Keratinocyte (primary cell): ENCODE data around the gene GRIA2. TPM values are rescaled to one million over a fixed set of nuclear protein-coding genes. Genes with fewer than 3 reads are reported as not detected.

Experiments used
- DNase-seq: peaks from one replicate; pipeline ENCODE4 v3.0.0-alpha.2; 2011; ENCODE audit warnings: low read depth, missing footprints, low spot score
- FAIRE-seq: peaks from 2 replicates; lab custom pipeline; 2011; peaks lifted over from hg19 to GRCh38; lab: Jason Lieb, UNC
- H2AFZ ChIP-seq: 2 replicates; pipeline ENCODE4 v1.6.0; 2012; ENCODE audit warnings: low read length, control low read depth, inconsistent platforms; ENCODE audit not compliant: control insufficient read depth
- H3K27ac ChIP-seq: 2 replicates; pipeline ENCODE4 v1.5.1; 2011; ENCODE audit warnings: low read length; ENCODE audit not compliant: control insufficient read depth, insufficient read depth
- H3K27me3 ChIP-seq: 3 replicates; pipeline ENCODE4 v1.6.0; 2011; ENCODE audit warnings: low read length; ENCODE audit not compliant: control insufficient read depth, insufficient read depth; ENCODE audit errors: extremely low read depth
- H3K36me3 ChIP-seq, 2 experiments: 2 replicates in 1 of 2; 3 replicates in 1 of 2; pipeline ENCODE4 v1.5.1; 2011; ENCODE audit warnings: low read length in 2 of 2, mild to moderate bottlenecking in 1 of 2; ENCODE audit not compliant: control insufficient read depth in 2 of 2, insufficient read depth in 2 of 2; ENCODE audit errors: extremely low read depth in 1 of 2
- H3K4me1 ChIP-seq: 3 replicates; pipeline ENCODE4 v1.5.1; 2011; ENCODE audit warnings: low read length; ENCODE audit not compliant: control insufficient read depth, insufficient read depth; ENCODE audit errors: extremely low read depth
- H3K4me2 ChIP-seq: 3 replicates; pipeline ENCODE4 v1.6.0; 2011; ENCODE audit warnings: low read depth, low read length; ENCODE audit not compliant: control insufficient read depth, insufficient read depth; ENCODE audit errors: extremely low read depth
- H3K4me3 ChIP-seq, 3 experiments: fragments of 200-600 bp in 1 of 3; sonication (generic) in 1 of 3; 2 replicates in 2 of 3; 3 replicates in 1 of 3; pipeline ENCODE4 v1.5.1; 2011 to 2016; ENCODE audit warnings: low read length in 3 of 3, mild to moderate bottlenecking in 3 of 3, control low read depth in 2 of 3, inconsistent platforms in 1 of 3, low read depth in 1 of 3, mixed read lengths in 1 of 3, mixed run types in 1 of 3, moderate library complexity in 1 of 3; ENCODE audit not compliant: control insufficient read depth in 2 of 3, insufficient read depth in 2 of 3; ENCODE audit errors: extremely low read depth in 1 of 3
- H3K79me2 ChIP-seq: 2 replicates; pipeline ENCODE4 v1.6.0; 2012; ENCODE audit warnings: low read length; ENCODE audit not compliant: control insufficient read depth, insufficient read depth
- H3K9ac ChIP-seq: 3 replicates; pipeline ENCODE4 v1.6.0; 2011; ENCODE audit warnings: low read length; ENCODE audit not compliant: control insufficient read depth, insufficient read depth; ENCODE audit errors: extremely low read depth
- H3K9me1 ChIP-seq: 3 replicates; pipeline ENCODE4 v1.6.0; 2011; ENCODE audit warnings: low read length; ENCODE audit not compliant: control insufficient read depth, insufficient read depth; ENCODE audit errors: extremely low read depth
- H3K9me3 ChIP-seq: 2 replicates; pipeline ENCODE4 v1.5.1; 2012; ENCODE audit warnings: low read depth, low read length; ENCODE audit not compliant: control insufficient read depth
- H4K20me1 ChIP-seq: 3 replicates; pipeline ENCODE4 v1.6.0; 2011; ENCODE audit warnings: low read length; ENCODE audit not compliant: control insufficient read depth, insufficient read depth; ENCODE audit errors: extremely low read depth
- CTCF ChIP-seq, 3 experiments: IDR thresholded peaks in 1 of 3; conservative IDR thresholded peaks in 1 of 3; optimal IDR thresholded peaks in 1 of 3; 2 replicates in 2 of 3; 3 replicates in 1 of 3; pipeline versions ENCODE3 to v1.5.1; 2011; ENCODE audit warnings: low read length in 3 of 3, mild to moderate bottlenecking in 3 of 3, moderate library complexity in 2 of 3, control low read depth in 1 of 3, inconsistent platforms in 1 of 3; ENCODE audit not compliant: insufficient read depth in 2 of 3; ENCODE audit errors: extremely low read depth in 1 of 3
- EZH2 ChIP-seq: IDR thresholded peaks from one replicate; pipeline ENCODE4 v1.6.1; 2012; ENCODE audit warnings: inconsistent platforms, mild to moderate bottlenecking, low read length, moderate library complexity
- dilution Hi-C: fragments of 300-500 bp; cut with MboI; formaldehyde crosslinking; loops from one replicate; pipeline ENCODE4 v1.7.0; 2020; ENCODE audit warnings: low sequenced_read_pairs; ENCODE audit not compliant: extremely low pct_ligation_motif_present
- polyA plus RNA-seq, 5 experiments: library from polyadenylated mRNA; depleted of rRNA in 3 of 5; stranded (reverse) in 3 of 5; stranded (forward) in 1 of 5; unstranded in 1 of 5; fragments of >200 nt; gene quantifications; 1 replicate in 1 of 5; 2 replicates in 3 of 5; 3 replicates in 1 of 5; pipeline versions ENCODE4 v1.2.1 to v1.2.3, GENCODE V29; 2011 to 2012; ENCODE audit warnings: missing spikeins in 2 of 5, low read depth in 1 of 5, low replicate concordance in 1 of 5

The GRIA2 gene
- polyA plus RNA-seq, 1 donor (not counting 4 experiments of a cell fraction or from before 2014, with no cell fraction given): not detected

- no peak for FAIRE-seq
- TF ChIP-seq CTCF (optimal IDR thresholded peaks at IDR 0.05 in 1 of 3, IDR thresholded peaks at IDR 0.05 in 1 of 3, conservative IDR thresholded peaks at IDR 0.05 in 1 of 3; ENCODE audit: extremely low read depth in 1 of 3, insufficient read depth in 2 of 3, low read length in 3 of 3) (no peak), EZH2 (no peak)
- H3K4me1 ChIP-seq: no peaks in the 10 kb centered on the region
- dilution Hi-C loops: no loop called here
- no peaks in the 10 kb centered on the region for H3K9me1 ChIP-seq
- H3K9ac ChIP-seq: no peak overlapping the region
- no peak overlapping the region for H2AFZ ChIP-seq
- no peaks in the 10 kb centered on the region for H3K9me3 ChIP-seq
- H4K20me1 ChIP-seq: no peaks in the 10 kb centered on the region
- DNase-seq: no peak
- no peaks in the 10 kb centered on the region for H3K36me3 ChIP-seq
- no peak overlapping the region for H3K4me3 ChIP-seq
- no peak overlapping the region for H3K27ac ChIP-seq
- no peaks in the 10 kb centered on the region for H3K27me3 ChIP-seq
- no peak overlapping the region for H3K4me2 ChIP-seq
- no peaks in the 10 kb centered on the region for H3K79me2 ChIP-seq
These were observed 73.1 kb downstream of the GRIA2 start for GRCh38 chr4:157293673-157294072.

GRCh38 chr4:157294575-157294974 is 74.0 kb downstream of the GRIA2 start:
- dilution Hi-C loops: no loop called here
- TF ChIP-seq CTCF (optimal IDR thresholded peaks at IDR 0.05 in 1 of 3, IDR thresholded peaks at IDR 0.05 in 1 of 3, conservative IDR thresholded peaks at IDR 0.05 in 1 of 3; ENCODE audit: extremely low read depth in 1 of 3, insufficient read depth in 2 of 3, low read length in 3 of 3): no peak
- TF ChIP-seq EZH2: no peak
- no peak for FAIRE-seq

More at GRCh38 chr4:157294575-157294974, 74.0 kb downstream of the GRIA2 start:
- Histone ChIP-seq H3K4me1 (no peaks in the 10 kb centered on the region), H3K9ac (no peak overlapping the region), H4K20me1 (no peaks in the 10 kb centered on the region), H3K9me3 (no peaks in the 10 kb centered on the region), H2AFZ (no peak overlapping the region), H3K4me2 (no peak overlapping the region), H3K27me3 (no peaks in the 10 kb centered on the region), H3K27ac (no peak overlapping the region), H3K79me2 (no peaks in the 10 kb centered on the region), H3K36me3 (no peaks in the 10 kb centered on the region), H3K4me3 (no peak overlapping the region), H3K9me1 (no peaks in the 10 kb centered on the region)
- no peak for DNase-seq
